ENCODE measurements around the gene COL4A2.
A peak's percentile ranks its signal among the peaks of the same experiment; 100 is the strongest.

COL4A2 gene

DNA sequence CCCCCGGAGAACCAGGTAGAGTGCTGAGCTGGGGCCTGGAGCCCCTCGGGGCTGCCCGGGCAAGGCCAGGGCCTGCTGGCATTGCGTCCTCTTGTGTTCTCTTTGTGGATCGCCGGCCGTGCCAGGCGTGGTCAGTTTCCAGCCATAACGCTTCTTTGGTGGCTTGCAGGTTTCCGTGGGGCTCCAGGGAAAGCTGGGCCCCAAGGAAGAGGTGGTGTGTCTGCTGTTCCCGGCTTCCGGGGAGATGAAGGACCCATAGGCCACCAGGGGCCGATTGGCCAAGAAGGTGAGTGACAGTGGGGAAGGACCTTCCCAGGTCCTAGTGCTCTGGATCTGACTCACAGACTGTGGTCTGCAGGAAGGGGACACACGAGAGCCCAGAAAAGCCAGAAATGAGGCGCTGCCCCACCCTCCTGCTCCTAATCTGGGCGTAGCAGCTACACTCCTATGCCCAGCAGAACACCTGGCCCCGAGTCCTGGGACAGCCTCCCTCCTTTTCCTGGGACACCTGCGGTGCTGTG is 197.0 kb downstream of the COL4A2 start:
- DNase-seq: no peak

DNA sequence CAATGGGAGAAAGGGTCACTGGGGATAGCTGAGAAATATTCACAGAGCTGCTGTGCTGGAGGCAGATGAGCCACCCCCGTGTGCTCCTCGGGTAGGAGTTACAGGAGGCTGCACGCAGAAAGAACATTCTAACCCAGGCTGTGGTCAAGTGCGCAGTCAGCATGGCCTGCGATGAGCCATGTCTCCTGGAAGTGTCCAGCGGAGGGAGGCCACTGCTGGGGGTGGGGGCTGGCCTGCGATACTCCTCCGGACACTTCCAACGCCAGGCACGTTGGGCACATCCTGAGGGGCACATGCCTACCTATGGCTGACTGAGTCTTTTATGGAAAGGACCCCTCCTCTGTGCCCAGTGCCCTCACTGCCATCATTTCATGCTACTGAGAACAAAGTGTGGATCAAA is 198.5 kb downstream of the COL4A2 start:
- no peak for DNase-seq

DNA sequence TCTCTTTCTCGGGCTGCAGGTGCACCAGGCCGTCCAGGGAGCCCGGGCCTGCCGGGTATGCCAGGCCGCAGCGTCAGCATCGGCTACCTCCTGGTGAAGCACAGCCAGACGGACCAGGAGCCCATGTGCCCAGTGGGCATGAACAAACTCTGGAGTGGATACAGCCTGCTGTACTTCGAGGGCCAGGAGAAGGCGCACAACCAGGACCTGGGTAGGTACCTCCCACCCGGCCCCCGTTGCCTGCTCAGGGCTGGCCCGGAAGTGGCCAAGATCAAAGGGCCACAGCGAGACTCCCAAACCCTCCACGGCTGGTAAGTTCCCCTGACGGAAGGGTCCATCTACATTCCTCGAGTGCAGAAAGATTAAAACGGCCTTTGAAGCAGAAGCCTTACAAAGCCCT is 199.3 kb downstream of the COL4A2 start:
- no peak for DNase-seq

DNA sequence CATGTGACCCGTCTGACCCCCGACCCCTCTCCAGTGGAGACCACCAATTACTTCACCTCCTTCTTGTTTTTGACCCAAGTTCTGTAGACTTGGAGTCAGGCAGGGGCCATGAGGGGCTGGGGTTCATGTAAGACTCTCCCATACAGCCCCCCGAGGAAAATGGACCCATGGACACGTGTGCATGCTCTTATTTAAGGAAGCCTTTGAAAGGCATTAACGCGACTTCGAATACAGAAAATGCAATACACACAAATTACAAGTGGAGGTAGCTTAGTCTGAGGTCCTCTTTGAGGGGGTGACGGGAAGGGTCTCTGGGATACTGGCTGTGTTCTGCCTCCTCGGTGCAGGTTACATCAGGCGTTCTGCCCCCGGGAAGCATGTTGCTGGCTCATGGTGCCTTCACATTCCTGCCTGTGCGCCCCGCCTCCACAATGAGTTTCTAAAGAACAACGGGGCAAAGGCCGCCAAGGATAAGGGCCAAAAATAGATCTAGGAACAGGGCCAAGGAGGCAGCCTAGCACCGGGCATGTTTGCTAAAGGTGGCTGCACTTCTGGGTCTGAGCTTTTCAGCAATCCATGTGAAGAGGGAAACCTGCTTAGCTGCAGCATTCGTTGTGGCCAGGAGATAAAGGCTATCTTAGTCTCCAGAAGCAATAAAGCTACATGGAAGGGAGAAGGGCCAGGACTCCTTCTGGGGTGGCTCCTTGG is 199.9 kb downstream of the COL4A2 start:
- no peak for DNase-seq

DNA sequence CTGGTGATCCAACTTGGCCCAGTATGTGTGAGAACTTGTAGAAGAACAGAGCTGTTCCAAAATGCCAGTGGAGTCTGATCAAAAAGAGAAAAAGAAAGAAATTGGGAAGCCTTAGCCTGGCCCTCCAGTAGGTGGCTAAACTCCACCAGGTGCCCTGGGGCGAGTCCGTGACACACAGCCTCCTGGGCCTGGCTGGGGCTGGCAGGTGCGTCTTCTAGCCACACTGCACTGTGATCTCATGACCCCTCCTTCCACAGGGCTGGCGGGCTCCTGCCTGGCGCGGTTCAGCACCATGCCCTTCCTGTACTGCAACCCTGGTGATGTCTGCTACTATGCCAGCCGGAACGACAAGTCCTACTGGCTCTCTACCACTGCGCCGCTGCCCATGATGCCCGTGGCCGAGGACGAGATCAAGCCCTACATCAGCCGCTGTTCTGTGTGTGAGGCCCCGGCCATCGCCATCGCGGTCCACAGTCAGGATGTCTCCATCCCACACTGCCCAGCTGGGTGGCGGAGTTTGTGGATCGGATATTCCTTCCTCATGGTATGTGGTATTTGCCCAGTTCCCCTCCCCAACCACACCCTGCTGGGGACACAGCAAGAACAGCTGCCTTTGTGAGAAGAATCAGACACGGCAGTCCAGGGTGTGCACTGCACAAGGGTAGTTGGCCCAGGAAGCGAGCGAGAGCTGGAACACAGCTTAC is 200.7 kb downstream of the COL4A2 start:
- no peak for DNase-seq

DNA sequence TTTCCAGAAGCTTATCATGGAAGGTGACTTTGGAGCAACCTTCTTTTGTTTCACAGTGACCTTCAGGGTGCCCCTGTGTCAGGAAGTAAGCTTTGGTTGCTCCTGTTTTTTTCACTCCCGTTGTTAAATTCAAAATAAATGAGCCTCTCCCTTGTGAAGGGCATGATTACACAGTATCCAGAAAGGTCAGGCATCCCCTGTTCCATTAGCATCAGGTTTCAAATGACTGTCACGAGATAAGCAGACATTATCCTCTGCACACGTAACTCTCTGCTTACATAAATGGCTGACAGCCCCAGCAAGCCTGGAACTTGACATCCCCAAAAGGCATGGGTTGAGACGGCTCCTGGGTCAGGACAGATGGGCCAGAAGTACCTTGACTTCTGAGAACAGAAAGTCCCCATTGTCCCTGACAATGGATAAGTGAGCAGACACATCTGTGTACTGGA is 202.4 kb downstream of the COL4A2 start:
- DNase-seq: no peak

DNA sequence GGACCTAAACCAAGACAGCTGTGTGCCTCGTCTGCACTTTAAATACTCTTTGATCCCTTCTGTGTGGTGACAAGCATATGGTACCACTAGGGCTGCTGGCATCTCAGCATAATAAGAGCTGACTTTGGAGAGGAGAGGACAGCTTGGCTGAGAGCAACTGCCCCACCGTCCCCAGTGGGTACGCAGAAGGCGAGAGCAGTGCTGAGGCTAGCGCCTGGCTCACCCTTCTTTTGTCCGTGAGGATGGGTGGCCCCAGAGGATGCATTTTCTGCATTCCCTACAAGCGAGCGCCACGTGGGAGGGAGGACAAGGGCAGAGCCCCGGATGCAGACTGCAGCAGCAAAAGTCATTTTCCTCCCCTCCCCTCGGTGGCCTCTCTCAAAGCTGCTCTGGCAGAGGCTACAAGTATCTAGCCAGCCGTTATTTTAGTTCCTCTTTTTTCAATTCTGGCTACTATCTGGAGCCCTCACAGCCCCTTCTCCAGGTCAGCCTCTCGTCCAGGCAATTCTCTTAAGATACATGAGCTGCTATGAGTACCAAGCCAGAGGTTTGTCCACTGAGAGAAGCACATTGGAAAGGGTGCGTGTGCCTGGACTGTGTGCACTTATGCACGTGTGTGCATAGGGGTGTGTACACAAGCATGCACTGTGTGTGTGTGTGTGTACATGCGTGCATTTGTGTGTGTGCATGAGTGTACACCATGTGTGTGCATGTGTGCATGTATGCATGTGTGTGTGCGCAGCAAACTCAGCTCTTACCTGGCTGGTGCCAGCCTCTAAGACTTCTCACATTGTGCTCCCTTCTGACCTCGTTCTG is 203.1 kb downstream of the COL4A2 start:
- DNase-seq: peak; percentile 49

DNA sequence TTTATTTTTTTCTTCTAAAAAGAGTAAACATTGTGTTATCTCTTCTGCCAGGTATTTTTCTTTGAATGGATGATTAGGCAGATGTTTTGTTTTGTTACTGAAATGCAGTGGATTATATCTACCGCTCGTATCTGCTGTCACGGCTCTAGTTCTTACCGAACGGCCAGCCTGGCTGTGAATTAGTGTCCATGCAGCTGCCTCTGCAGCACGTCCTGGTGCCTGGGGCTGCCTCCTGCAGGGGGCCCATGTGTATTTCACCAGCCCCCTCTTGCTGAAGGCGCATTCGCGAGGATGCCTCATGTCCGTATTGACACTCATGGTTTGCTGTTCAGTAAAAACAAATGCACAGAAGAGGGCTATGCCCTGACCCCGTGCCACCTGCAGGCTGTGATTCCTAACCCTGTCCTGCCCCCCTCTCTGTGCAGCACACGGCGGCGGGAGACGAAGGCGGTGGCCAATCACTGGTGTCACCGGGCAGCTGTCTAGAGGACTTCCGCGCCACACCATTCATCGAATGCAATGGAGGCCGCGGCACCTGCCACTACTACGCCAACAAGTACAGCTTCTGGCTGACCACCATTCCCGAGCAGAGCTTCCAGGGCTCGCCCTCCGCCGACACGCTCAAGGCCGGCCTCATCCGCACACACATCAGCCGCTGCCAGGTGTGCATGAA is 204.6 kb downstream of the COL4A2 start:
- DNase-seq: no peak

DNA sequence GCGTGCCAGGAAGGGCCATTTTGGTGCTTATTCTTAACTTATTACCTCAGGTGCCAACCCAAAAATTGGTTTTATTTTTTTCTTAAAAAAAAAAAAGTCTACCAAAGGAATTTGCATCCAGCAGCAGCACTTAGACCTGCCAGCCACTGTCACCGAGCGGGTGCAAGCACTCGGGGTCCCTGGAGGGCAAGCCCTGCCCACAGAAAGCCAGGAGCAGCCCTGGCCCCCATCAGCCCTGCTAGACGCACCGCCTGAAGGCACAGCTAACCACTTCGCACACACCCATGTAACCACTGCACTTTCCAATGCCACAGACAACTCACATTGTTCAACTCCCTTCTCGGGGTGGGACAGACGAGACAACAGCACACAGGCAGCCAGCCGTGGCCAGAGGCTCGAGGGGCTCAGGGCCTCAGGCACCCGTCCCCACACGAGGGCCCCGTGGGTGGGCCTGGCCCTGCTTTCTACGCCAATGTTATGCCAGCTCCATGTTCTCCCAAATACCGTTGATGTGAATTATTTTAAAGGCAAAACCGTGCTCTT is 205.2 kb downstream of the COL4A2 start:
- DNase-seq: no peak

DNA sequence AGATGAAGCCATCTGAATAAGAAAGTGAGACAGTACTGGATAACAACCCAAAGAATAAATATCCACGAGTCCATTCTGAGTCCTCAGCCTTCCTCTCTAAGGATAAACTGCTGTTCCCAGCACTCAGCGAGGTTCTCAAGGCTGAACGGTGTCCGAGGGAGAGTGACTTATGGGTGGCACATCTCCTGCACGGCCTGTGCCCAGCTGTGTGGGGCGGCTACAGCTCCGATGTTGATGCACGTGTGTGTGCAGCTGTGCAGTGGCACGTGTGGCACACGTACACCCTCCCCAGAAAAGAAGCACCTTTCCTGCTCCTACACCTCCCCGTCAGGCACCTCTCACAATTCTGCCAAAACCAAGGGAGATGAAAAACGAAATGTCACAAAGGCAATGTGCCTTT is 209.4 kb downstream of the COL4A2 start:
- DNase-seq: no peak

DNA sequence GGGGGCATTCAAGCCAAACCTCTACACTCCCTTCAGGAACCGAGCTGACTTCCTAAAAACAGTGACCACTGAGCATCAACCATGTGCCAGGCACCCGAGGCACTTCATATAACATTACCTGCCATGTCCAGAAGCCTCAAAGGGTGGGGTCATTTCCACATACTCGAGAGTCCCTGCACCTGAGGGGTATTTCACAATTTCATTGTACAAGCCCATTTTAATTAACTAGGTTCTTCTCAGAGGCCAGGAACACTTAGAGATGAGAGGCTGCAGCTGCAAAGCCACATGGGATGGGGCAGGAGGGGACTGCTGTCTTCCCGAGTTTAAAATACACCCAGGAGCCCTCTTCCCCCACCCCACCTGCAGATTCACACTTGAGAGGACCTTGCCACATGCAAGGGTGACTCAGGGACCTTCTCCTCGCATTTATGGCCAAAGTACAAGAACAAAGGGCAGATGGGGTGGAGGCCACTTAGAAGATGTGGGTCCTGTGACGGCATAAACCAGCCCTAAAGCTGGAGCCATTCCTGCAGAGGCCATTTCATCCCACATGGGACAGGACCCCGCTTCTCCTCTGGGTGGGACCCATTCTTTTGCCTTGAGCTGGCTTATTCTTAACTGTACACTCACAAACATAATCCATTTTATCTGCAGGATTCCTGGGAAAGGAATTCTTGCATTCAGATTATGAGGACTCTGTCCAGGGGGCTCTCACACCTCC is 210.6 kb downstream of the COL4A2 start:
- DNase-seq: no peak

DNA sequence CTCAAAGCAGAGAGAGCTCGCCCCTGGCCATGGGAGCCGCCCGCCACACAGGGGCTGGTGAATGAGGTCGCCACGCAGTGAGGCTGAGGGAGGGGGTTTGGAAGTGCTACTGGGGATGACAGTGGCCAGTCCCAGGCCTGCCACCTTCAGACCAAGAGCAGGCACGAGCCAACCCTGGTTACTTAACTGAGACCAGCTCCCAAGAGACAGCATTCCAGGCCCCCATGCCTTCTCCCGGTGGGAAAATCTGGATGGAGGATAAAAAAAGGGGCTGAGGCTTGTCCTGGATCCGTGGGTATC is 211.1 kb downstream of the COL4A2 start:
- DNase-seq: no peak

DNA sequence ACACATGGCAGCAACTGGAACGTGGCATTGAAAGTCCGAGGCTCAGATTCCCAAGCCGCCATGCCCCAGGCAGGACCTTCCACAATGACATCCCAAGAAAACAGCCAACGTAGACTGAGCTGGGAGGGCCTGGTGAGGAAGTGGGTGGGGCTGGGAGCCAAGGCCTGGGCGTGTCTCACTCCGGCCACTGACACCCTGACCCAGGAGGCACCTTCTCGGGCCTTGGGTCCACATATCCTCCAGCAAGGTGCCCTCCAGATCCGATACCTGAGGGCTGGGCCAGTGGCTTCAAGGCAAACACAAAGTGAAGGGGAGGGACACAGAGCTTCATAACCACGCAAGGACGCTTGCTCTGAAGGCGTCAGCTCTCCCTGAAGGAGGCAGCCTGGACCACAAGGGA is 211.5 kb downstream of the COL4A2 start:
- no peak for DNase-seq

DNA sequence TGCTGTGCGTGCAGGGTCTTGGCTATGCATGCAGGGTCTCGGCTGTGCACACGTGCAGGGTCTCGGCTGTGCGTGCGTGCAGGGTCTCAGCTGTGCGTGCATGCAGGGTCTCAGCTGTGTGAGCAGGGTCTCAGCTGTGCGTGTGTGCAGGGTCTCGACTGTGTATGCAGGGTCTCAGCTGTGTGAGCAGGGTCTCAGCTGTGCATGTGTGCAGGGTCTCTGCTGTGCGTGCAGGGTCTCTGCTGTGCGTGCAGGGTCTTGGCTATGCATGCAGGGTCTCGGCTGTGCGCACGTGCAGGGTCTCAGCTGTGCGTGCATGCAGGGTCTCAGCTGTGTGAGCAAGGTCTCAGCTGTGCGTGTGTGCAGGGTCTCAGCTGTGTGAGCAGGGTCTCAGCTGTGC is 212.0 kb downstream of the COL4A2 start:
- DNase-seq: no peak

DNA sequence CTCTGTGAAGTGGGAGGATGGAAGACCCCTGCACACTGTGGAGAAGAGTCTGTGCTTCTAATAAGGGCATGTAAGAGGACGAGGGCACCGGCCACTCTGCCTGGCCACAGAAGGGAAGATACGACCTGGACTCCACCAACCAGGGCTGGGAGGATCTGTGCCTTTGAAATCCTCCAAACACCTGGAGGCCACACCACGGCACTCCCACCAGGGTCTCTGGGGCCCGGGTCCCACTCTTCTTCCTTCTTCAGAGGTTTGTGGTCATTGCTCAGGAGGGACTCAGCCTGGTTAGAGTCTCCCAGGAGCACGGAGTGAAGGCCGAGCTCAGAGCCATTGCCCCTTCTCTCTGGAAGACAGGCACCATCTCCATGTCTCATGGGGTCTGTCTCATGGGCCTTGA is 212.4 kb downstream of the COL4A2 start:
- DNase-seq: no peak

DNA sequence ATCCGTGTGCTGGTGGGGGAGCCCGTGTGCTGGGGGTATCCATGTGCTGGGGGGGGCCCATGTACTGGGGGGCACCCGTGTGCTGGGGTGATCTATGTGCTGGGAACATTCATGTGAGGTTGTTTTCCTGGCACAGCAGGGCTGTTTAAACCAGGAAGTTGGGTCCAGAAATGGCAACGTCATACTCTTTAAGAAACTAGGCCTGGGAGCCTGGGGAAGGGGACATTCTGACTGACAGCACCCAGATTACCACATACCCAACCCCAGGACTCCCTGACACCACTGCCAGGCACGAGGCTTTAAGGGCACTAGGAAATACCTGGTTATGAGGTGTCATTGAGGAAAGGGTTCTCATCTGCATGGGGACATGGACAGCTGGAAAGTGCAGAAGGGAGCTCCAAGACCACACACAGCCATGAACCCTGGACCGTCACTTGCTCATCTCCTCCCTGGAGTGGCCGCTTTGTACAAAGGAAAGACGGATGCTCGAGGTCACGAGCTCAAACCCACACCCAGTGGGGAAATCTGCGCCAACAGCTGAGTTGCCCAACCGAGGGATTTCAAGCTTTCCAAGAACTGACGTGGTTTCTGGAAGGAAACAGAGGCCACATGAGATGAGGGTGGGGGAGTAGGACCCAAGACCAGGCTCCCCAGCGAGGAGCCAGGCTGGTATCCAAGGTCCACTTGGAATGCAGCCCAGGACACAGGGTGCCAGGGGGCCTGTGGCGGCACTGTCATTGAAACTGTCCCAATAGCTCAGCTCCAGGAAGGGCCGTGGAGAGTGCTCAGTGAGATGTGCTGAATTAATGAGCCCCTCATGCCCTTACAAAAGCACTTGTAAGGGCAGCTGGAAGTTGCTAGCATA is 213.6 kb downstream of the COL4A2 start:
- peak; percentile 99 for DNase-seq

DNA sequence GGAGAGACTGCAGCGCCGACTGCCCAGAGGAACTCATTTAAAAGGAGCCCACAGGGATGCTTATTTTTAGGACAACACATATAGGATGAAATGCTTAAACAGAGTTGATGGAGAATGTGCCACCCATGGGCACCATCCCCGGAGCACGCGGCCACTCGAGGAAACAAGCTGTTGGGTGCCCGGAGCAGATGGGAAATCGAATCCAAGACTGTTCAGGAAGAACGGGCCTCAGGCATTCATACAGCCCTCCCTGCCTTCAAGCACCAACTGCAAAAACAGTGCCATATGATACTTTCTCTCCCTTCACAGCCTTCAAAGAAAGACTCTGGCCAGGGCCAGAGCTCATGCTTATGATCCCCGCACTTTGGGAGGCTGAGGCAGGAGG is 214.2 kb downstream of the COL4A2 start:
- no peak for DNase-seq

DNA sequence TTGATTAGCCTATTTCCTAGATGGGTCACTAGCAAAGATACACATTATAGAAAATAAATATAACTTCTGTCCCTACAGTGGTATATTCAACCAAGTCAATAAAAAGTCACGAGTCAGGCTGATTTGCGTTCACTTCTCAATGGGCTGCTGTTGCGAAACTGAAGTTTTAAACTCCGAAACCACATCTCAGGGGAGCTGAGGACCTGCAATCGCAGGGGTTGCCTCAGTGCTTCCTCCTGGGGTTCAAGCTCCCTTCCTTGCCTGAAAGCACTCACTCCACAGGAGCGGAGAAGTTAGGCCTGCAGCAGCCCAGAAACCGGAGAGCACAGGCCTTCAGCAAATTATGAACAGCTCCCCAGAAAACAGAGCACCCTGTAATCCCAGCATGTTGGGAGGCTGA is 214.9 kb downstream of the COL4A2 start:
- peak; percentile 87 for DNase-seq

DNA sequence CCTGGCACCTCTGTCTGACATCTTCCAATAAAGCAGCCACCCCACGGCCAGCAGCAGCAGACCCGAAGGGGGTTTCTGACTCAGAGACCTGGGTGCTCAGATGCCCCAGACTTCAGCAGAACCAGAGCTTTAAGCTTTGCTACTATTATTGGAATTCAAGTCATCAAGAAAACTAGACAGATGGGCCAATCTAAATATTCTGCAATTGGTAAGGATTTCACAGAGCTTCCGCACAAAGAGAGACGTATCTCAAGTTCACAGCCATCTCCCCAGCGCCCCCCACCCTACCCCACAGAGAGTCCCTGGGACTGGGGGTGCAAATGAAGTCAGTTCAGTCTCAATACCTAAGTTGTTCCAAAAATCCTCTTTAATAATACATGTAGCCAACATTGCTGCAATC is 215.6 kb downstream of the COL4A2 start:
- no peak for DNase-seq

DNA sequence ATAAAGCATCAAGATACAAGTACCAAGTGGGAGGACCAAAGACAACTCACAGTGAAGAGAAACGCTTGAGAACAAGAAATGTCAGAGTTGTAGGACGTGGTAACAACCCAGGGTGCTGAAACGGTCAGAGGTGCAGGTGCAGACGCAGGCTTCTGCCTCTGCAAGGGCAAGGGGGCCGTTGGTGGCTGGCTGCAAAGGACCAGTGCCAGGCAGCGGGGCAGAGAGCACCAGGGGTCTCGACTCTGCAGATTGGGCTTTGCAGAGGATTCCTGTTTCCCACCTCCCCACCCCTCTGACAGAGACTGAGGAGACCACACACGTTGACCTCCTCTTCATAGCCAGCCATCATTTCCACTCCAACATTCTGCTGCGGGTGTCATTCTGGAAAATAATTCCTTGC is 216.1 kb downstream of the COL4A2 start:
- no peak for DNase-seq

DNA sequence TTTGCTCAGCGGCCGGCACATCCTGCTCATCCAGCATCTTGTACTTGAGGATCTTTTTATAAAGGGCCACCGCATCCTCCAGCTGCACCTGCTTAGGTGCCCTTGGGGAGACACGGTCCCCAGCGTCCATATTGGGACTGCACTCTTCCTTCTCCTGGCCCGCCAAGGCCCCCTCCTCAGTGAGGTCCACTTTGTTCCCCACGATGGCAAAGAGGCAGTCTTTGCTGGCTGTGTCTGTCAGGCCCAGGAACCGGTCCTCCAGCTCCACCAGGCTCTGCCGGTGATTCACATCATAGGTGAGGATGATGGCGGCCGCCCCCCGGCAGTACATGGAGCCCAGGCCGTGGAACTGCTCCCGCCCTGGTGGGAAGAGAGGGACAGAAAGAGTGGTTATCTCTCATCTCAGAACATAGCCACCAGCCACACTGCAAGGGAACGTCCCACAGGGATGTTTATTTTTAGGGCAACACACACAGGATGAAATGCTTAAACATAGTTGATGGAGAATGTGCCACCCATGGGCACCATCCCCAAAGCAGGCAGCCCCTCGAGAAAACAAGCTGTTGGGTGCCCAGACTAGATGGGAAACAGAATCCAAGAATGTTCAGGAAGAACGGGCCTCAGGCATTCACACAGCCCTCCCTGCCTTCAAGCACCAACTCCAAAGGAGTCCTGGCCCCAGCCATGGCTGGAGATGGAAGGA is 216.9 kb downstream of the COL4A2 start:
- no peak for DNase-seq

Measured in inflammatory macrophage treated with lipopolysaccharide for 4 hours (primary cell).